PFSK-1 (cell line): ENCODE results near the gene FAAP20.

Experiments
- FOXP2 ChIP-seq: optimal IDR thresholded peaks from 2 replicates; pipeline ENCODE3; 2011; ENCODE audit warnings: borderline replicate concordance, control low read depth, inconsistent platforms; ENCODE audit not compliant: insufficient read depth; ENCODE audit errors: extremely low read length, extremely low read depth
- POLR2AphosphoS5 ChIP-seq: IDR thresholded peaks from 2 replicates; pipeline ENCODE4 v1.6.1; 2012; ENCODE audit warnings: low read depth, mild to moderate bottlenecking, control low read depth, low read length, moderate library complexity
- SIN3A ChIP-seq: IDR thresholded peaks from 2 replicates; pipeline ENCODE4 v1.6.1; 2012; ENCODE audit warnings: mild to moderate bottlenecking, low read length, moderate library complexity, borderline replicate concordance; ENCODE audit not compliant: insufficient read depth
- TAF1 ChIP-seq: IDR thresholded peaks from 2 replicates; pipeline ENCODE4 v1.6.1; 2012; ENCODE audit warnings: low read length, control low read depth, borderline replicate concordance; ENCODE audit not compliant: insufficient read depth
- TF ChIP-seq, protein P1 (sequence below), 2 experiments: IDR thresholded peaks; 2 replicates each; pipeline versions ENCODE4 v1.6.1 to v1.8.0; 2011 to 2012; ENCODE audit warnings: low read depth in 2 of 2, low read length in 2 of 2, control low read depth in 1 of 2, inconsistent platforms in 1 of 2, mild to moderate bottlenecking in 1 of 2, moderate library complexity in 1 of 2; ENCODE audit not compliant: insufficient read depth in 1 of 2

Gene FAAP20

GRCh38 chr1:2175055-2175414 lies 19.5 kb downstream of the FAAP20 start:
- TF ChIP-seq TAF1 (no peak), SIN3A (no peak), FOXP2 (no peak), POLR2AphosphoS5 (no peak)
- TF ChIP-seq, protein P1, sequence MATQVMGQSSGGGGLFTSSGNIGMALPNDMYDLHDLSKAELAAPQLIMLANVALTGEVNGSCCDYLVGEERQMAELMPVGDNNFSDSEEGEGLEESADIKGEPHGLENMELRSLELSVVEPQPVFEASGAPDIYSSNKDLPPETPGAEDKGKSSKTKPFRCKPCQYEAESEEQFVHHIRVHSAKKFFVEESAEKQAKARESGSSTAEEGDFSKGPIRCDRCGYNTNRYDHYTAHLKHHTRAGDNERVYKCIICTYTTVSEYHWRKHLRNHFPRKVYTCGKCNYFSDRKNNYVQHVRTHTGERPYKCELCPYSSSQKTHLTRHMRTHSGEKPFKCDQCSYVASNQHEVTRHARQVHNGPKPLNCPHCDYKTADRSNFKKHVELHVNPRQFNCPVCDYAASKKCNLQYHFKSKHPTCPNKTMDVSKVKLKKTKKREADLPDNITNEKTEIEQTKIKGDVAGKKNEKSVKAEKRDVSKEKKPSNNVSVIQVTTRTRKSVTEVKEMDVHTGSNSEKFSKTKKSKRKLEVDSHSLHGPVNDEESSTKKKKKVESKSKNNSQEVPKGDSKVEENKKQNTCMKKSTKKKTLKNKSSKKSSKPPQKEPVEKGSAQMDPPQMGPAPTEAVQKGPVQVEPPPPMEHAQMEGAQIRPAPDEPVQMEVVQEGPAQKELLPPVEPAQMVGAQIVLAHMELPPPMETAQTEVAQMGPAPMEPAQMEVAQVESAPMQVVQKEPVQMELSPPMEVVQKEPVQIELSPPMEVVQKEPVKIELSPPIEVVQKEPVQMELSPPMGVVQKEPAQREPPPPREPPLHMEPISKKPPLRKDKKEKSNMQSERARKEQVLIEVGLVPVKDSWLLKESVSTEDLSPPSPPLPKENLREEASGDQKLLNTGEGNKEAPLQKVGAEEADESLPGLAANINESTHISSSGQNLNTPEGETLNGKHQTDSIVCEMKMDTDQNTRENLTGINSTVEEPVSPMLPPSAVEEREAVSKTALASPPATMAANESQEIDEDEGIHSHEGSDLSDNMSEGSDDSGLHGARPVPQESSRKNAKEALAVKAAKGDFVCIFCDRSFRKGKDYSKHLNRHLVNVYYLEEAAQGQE (IDR thresholded peaks at IDR 0.05; ENCODE audit: insufficient read depth in 1 of 2, low read depth in 2 of 2, low read length in 2 of 2), result no peak

- TF ChIP-seq POLR2AphosphoS5, result no peak
- TF ChIP-seq, protein P1 (IDR thresholded peaks at IDR 0.05; ENCODE audit: insufficient read depth in 1 of 2, low read depth in 2 of 2, low read length in 2 of 2), result no peak
- no peak for TF ChIP-seq TAF1
- TF ChIP-seq SIN3A, result no peak
- no peak for TF ChIP-seq FOXP2
Measured at GRCh38 chr1:2174348-2175054, 20.1 kb downstream of the FAAP20 start.

GRCh38 chr1:2173546-2174347 lies 20.8 kb downstream of the FAAP20 start:
- no peak for TF ChIP-seq SIN3A
- TF ChIP-seq, protein P1 (IDR thresholded peaks at IDR 0.05; ENCODE audit: insufficient read depth in 1 of 2, low read depth in 2 of 2, low read length in 2 of 2), result no peak
- TF ChIP-seq POLR2AphosphoS5, result no peak
- TF ChIP-seq FOXP2, result no peak
- TF ChIP-seq TAF1, result no peak

GRCh38 chr1:2172551-2173146 lies 21.9 kb downstream of the FAAP20 start:
- TF ChIP-seq SIN3A, result no peak
- TF ChIP-seq FOXP2, result no peak
- TF ChIP-seq POLR2AphosphoS5, result no peak
- no peak for TF ChIP-seq TAF1
- TF ChIP-seq, protein P1 (IDR thresholded peaks at IDR 0.05; ENCODE audit: insufficient read depth in 1 of 2, low read depth in 2 of 2, low read length in 2 of 2), result no peak
